ENCODE results near the gene SELENOV.

DNA sequence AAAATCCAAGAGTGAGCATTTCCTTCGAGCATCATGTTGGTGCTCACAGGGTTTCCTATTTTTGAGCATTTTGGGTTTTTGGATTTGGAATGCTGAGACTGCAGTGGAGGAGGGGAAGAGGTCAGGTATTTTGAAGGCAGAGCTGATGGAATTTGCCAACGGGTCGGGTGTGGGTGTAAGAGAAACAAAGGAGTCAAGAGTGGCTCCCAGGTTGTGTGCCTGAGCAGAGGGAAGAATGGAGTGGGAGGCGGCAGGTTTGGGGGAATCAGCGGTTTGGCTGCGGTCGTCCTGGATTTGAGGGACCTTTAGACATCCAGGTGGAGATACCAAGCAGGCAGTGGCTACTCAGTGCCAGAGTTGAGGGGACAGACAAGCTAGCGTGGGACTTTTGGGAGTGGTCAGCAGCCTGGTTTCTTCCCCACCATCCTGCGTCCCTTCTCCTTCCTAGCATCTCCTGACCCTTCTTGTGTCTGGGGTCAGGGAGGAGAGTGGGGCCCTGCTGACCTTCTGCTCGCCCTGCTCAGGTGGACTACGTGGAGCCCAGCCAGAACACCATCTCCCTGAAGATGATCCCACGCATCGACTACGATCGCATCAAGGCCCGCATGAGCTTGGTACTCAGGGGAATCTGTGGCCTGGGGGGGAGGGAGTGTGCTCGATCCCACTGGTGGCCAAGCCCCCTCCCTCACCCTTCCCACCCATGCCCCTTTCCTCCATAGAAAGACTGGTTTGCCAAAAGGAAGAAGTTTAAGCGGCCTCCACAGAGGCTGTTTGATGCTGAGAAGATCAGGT, 48.8 kb upstream of the SELENOV start:
- TF ChIP-seq, protein P1, sequence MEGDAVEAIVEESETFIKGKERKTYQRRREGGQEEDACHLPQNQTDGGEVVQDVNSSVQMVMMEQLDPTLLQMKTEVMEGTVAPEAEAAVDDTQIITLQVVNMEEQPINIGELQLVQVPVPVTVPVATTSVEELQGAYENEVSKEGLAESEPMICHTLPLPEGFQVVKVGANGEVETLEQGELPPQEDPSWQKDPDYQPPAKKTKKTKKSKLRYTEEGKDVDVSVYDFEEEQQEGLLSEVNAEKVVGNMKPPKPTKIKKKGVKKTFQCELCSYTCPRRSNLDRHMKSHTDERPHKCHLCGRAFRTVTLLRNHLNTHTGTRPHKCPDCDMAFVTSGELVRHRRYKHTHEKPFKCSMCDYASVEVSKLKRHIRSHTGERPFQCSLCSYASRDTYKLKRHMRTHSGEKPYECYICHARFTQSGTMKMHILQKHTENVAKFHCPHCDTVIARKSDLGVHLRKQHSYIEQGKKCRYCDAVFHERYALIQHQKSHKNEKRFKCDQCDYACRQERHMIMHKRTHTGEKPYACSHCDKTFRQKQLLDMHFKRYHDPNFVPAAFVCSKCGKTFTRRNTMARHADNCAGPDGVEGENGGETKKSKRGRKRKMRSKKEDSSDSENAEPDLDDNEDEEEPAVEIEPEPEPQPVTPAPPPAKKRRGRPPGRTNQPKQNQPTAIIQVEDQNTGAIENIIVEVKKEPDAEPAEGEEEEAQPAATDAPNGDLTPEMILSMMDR (IDR thresholded peaks at IDR 0.05): no peak
- no peak for TF ChIP-seq POLR2A (IDR thresholded peaks at IDR 0.05)
